ENCODE measurements around the gene PIGH. TPM values are rescaled to one million over a fixed set of nuclear protein-coding genes. Genes with fewer than 3 reads are reported as not detected.
"Not testable (repeated sequence)": the region's sequence is repeated elsewhere in the genome, so short reads cannot be mapped to it uniquely, and the experiment has no call there.

The PIGH gene, protein sequence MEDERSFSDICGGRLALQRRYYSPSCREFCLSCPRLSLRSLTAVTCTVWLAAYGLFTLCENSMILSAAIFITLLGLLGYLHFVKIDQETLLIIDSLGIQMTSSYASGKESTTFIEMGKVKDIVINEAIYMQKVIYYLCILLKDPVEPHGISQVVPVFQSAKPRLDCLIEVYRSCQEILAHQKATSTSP
- 8.9 and 14.5 TPM in 2 replicates for total RNA-seq
- 14.3 TPM for polyA plus RNA-seq (2012)

DNA sequence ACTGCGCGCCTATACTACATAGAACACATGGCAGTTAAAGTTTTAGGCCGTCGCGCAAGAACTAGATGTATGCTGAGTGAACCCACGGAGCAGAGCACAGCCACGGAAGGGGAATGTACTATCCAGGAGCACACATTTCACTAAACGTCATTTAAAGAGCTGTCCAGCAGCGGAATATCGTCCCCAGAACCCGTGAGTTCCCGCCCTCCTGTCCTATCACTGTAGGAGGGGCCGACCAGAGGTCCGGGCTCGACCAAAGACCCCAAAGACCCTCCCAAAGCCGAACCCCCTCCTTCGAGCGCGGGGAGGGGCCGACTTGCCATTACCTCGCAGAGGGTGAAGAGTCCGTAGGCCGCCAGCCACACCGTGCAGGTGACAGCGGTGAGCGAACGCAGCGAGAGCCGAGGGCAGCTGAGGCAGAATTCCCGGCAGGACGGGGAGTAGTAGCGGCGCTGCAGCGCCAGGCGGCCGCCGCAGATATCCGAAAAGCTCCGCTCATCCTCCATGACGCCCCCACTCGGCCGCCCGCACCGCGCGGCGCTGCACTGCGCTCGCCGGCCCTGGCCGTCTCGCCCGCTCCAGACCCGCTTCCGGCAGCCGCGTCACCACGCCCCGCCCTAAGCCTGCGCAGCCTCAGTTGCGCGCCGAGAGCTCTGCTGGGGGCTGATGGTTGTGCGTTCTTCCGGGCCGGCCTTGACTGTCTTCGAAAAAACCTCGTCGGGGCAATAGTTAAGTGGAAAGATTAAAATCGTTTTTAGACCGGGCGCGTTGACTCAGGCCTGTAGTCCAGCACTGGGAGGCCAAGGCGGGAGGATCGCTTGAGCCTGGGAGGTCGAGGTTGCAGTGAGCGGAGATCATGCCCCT is at the start of gene PIGH:
TSS of gene PIGH (minus strand) at position 571 of the 864 bp plus-strand sequence. CDS start at position 506, 65 bp downstream.
- DNase-seq (ENCODE audit: low read depth), result peak; percentile 87

DNA sequence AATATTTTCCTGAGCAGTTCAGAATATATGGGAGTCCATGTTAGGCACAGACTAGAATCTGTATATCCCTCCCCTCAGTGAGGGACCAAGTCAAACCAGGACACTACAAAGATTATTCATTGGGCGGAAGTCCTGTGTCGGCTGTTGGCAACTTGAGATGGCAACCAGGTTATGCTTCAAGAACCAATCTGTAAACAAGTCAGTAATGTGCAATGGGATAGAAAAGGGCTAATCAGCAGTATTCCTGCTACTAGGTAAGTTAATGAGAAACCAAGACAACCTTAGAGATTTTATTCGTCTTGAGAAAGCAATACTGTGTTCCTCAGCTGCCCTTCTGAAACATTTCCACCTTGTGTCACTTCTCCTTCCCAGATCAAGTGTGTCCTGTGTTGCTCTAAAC is 46.1 kb upstream of the PIGH start:
- DNase-seq (ENCODE audit: low read depth), result no peak

DNA sequence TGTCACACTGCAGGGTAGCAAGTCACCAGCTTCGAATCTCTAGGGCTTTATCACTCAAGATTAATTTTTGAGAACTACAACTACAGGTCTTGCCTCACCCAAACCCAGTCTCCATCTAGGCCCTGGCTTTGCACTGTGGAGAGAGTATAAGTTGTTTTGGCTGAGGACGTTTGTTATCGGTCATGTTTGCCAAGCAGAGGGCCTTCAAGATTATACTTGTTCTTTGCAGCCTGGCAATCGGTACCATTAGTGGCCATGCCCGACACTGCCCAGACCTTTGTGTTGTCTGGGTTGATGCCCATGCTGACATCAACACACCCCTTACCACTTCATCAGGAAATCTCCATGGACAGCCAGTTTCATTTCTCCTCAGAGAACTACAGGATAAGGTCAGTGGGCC is 45.3 kb upstream of the PIGH start:
- DNase-seq (ENCODE audit: low read depth), result no peak

DNA sequence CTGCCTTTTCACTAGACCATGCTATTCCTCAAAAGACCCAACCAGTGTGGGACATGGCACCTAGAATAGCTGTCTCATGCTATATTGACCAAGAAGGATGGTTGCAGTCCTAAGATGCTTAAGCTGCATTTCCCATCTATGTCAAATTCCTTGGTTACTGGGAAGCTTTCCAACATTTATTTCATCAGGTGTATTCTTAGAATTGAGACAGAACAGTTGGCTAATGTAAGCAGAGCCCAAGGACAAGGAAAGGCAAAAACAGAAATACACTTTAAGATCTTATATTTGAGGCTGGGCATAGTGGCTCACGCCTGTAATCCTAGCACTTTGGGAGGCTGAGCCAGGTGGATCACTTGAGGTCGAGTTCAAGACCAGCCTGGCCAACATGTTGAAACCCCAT is 44.4 kb upstream of the PIGH start:
- peak; percentile 42 for DNase-seq (ENCODE audit: low read depth)

DNA sequence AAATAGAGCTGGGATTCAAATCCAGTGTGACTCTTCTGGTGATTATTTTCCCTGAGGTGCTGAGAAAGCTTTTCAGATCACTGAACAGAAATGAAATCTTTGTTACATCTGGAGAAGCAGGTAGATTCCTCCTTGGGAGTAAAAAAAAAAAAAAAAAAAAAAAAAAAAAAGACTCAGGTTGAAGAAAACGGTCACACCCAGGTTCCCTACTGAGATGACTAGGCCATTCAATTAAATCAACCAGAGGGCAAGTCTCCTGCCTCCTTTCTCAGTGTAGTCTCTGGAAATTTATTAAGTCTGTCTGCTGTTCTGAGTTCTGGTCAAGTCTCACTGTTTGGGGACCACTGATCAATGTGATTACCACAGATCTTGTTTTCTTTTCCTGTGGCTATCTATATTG is 43.6 kb upstream of the PIGH start:
- no peak for DNase-seq (ENCODE audit: low read depth)

DNA sequence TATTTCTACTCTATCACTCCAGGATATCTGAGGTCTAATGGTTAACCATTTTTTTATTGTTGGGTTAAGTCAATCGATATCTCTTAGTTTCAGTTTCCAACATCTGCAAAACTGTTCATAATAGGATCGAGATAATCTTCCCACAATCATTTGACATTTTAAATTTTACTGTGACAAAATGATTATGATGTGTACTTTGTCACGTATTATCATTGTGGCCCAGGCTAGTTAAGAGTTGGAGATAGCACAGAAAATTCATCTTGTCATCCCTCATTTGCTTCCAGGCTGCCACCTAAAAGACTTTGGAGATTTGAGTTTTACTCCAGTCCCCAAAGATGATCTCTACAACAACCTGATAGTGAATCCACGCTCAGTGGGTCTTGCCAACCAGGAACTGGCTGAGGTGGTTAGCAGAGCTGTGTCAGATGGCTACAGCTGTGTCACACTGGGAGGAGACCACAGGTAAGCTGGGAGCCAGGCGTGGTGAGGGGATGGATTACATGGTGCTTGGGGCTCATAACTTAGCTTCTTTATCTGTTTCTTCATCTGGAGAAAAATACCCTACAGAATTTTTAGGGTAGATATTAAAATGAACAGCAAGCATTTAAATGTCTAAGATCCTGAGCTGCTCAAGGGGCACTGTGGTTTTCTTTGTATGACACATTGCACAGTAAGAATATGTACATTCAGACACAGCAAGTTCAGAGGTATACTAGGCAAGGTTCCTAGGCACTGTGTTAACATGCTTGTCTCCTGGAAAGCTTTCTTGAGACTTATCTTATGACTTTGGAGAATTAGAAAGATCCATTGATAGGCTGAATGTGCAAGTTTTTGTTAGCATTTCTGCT is 42.1 kb upstream of the PIGH start:
- DNase-seq (ENCODE audit: low read depth), result no peak

DNA sequence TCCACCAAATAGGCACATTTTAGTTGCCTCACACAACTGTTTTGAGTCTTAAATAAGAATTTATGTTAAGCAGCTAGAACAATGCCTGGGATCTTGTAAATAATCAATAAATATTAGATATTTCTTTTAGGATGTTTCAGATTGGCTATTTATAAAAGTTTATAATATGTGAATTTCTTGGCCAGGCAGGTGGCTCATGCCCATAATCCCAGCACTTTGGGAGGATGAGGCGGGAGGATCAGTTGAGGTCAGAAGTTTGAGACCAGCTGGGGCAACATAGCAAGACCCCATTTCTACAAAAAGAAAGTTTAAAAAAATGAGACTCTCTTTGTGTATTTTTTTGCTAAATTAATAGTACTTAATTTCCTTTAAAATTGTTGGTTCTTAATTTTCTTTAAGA is 41.4 kb upstream of the PIGH start:
- DNase-seq (ENCODE audit: low read depth), result no peak

DNA sequence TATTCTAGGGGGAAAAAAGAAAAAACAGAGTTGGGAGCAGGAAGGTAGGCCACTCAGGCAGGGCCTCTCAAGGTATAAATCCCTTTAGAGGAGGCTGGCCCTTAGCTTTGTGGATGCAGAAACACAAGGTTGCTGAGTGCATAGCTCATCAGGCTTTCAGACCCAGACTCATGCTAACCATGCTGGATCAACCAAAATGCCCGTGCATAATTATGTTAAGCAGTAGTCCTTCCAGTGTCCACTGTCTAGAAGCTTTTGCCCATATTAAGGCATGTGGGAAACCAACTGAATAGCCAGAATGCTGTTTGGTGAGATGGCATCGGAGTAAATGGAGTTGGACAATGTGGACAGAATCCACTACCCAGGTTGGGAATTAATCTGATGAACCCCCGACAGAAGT is 38.6 kb upstream of the PIGH start:
- DNase-seq (ENCODE audit: low read depth), result no peak

DNA sequence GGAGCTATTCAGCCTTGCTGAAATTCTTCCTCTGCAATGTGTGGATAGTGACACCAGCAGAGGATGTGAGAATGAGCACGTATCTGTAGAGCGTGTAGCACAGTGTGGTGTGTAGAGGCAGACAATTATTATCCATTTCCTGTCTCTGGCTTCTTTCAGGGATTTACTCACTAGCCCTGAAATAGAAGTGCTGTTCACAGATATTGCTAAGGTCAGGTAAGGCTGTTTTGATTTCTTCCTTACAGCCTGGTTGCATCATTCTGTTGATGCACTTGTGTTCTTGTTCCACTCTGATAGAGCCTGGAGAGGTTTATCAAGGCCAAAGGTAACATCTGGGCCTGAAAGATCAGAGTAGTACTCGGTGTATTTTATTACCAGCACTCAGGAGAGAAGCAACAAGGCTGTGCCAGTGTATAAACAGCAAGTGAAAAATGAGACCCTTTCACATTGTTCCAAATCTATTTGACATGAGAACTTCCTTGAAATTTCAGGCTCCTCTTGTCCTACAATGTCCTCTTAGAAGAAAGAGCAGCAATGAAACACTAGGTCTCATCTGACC is 36.4 kb upstream of the PIGH start:
- DNase-seq (ENCODE audit: low read depth), result no peak

DNA sequence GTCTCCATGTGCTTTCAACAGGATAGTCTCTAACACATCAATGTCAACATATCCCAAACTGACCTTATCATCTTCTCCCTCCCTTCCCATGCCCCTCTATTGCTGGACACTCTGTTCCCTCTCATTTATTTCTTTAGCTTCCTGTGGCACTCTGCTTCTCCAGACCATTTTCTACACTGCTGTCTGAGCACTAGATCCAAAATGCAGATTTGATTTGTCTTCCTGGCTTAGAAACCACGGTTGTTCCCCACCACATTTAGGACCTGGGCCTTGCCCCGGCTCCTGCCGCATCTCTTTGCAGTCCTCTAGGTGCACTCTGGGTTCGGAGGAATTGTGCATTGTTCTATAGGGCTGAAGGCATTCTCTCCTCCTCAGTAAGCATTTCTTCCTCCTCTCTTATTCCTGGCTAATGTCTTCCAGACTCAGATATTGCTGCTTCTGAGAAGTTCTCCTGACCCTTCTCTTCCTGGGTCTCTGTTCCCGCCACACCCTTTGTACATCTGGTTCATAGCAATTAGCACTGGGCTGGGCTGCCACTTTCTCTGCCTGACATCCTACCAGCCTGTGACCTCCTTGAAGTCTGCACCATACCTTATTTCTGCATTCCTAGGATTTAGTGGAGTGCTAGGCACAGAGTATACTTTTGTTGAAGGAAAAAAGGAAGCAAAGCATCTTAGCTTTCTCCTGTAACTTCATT is 33.5 kb upstream of the PIGH start:
- no peak for DNase-seq (ENCODE audit: low read depth)

DNA sequence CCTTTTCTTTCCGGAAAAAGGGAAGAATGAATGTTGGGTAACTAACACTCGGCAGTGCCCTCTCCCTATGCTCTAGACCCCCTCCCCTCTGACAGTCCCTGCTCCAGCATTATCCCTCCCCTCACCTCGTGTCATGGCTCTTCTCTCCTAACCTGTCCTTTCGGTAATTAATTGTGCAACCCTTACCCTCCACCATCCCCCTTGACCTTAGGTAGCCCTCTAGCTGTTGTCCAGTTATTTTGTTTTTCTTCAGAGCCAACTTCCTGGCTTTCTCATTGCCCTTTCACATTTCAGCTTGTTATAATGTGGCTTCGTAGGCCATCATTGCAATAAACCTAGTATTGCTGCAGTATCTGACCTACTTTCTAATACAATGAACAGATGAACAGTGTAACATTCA is 30.9 kb upstream of the PIGH start:
- no peak for DNase-seq (ENCODE audit: low read depth)

DNA sequence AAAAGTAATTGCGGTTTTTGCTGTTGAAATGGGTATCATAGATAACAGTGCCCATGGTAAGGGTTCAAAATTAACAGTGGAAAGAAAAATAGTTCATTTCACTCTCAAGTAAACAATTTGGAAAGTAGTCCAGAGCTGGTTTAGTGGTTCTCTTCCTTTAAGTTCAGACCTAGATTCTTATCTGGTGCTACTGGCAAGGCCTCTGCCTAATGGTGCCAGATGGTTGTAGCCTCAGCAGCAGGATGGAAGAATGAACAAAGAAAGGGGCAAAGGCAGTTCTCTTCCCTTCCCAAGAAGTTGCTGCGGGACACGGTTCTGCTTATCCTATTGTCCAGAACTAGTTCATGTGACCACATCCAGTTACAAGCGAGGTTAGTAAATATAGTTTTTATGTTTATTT is 30.1 kb upstream of the PIGH start:
- DNase-seq (ENCODE audit: low read depth), result no peak

DNA sequence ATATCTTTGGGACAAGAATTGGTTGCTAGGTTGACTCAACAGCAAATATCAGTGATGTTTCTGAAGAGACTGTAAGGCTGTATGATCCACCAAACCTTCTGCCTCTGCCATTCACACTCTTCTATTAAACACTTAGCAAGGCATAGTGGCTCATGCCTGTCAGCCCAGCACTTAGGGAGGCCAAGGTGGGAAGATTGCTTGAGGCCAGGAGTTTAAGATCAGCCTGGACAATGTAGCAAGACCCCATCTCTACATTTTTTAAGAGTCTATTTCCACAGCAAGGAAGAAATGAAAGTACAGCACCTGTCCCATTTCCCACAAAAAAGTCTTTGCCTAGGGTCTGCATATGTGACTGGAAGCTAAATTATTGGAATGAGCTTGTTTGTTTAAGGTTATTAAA is 27.5 kb upstream of the PIGH start:
- no peak for DNase-seq (ENCODE audit: low read depth)

DNA sequence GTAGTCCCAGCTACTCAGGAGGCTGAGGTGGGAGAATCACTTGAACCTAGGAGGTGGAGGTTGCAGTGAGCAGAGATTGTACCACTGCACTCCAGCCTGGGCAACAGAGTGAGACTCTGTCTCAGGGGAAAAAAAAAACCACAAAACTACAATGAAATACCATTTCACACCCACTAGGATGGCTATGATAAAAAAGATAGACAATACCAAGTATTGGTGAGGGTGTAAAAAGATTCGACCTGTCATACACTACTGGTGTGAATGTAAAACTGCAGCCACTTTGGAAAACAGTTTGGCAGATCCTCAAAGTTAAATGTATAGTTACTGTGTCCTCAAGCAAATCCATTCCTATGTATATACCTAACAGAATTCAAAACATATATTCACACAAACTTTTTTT is 26.1 kb upstream of the PIGH start:
- not testable (repeated sequence) for DNase-seq (ENCODE audit: low read depth)

DNA sequence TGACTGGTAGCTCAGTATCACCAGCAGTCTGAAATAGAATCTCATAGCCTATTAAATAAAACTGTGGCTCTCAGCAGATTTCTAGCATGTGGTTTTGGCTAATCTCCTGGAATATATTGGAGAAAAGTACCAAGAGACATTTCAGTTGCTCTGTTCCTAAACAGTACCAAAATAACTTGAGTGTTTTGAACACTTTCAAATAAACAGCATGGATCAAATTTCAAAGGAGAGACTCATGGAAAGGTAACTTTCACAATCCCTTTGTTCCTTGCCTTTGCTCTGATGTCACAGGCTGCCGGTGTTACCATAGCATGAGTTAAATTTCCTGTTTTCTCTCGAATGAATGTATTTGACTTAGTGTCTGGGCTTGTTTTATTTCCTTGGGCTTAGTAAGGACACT is 23.0 kb upstream of the PIGH start:
- DNase-seq (ENCODE audit: low read depth), result no peak

DNA sequence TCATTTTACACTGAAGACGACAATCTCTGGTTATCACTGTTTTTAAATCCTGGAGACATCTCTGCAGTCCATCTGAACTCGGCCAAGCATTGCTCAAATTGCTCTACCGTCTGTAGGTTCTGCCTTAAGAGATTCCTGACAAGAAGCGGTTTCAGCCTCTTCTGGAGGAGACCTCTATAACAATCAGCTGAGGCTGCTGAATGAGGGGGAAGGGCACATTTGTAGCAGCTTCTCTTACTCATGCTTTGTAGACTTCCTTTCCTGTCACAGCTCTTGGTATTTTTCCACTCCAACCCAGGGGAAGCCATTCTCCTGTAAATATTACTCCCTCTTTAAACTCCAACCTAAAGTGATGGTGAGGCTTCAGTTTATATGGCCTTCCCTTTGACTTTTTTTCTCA is 22.6 kb upstream of the PIGH start:
- peak; percentile 80 for DNase-seq (ENCODE audit: low read depth)

DNA sequence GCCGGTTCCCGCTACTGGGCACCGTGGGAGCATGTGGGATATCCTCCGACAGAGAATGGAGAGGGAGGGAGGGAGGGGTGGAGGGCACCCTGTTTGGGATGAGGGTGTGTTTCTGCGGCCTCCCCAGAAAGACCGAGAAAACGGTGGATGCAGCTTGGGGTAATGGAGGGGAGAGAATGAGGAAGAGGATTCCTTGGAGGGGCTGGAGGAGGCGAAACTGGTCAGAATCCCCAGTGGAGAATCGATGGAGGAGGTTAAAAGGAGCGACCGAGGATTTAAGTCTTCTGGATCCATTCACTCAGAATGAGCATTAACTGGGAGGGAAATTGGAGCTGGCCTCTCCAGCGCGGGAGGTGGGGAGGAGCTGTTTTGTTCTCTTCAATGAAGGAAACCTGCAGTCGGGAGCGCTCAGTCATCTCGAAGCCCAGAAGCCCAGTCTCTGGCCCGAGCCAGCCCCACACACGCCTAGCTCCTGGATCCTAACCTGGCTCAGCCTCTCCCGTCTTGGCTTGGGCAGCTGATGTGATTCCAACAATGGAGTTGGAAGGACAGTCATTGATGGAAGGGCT is 20.2 kb upstream of the PIGH start:
- peak; percentile 10 for DNase-seq (ENCODE audit: low read depth)

DNA sequence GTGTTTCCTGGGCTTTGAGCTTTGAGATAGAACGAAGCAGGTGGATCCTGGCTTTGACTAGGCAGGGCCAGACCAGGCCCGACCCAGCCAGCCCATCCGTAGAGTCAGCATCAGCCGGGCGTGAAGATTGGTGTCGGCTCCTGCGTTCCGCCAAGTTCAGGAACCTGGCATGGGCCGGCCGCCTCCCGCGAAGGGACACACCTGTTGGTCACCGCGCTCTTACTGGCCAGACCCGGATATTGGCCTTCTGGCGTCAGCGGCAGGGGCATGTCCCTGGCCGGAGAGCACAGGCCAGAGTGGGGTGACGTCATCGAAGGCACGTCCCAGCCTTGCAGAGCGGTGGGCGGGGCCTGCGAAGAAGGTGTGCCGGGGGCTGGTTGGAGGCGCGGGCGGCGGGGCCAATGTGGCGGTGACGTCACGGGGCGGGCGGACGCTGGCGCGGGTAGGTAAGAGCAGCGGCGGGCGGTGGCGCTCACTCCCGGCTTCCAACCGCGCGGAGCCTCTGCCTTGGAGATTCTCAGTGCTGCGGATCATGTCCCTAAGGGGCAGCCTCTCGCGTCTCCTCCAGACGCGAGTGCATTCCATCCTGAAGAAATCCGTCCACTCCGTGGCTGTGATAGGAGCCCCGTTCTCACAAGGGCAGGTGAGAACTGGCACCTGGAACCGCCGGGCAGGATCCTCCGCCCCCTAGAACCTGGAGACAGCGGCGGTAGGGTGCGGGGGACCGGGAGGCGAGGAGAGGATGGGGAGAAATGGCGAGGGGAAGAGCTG is 19.6 kb upstream of the PIGH start, which contains the start of gene ARG2:
TSS of gene ARG2 (plus strand) at position 475 of the 771 bp plus-strand sequence. CDS start at position 533, 58 bp downstream.
- DNase-seq (ENCODE audit: low read depth), result peak; percentile 90

DNA sequence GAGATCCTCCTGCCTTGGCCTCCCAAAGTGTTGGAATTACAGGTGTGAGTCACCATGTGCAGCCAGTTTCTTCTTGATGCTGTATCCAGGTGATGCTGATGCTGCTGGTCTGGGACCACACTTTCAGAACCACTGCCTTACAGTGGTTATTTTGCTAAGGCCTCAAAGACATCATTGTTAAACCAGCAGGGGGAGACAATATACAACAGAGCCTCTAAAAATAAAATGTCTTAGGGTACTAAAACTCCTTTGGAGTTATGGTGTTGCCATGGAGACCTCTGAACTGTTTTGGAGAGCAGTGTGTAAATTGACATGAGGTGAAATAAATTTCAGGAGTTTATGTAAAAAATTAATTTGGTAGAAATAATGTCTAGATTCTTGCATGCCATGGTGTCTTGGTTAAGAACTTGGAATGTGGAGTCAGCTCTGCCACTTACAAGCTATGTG is 18.6 kb upstream of the PIGH start:
- peak; percentile 81 for DNase-seq (ENCODE audit: low read depth)

DNA sequence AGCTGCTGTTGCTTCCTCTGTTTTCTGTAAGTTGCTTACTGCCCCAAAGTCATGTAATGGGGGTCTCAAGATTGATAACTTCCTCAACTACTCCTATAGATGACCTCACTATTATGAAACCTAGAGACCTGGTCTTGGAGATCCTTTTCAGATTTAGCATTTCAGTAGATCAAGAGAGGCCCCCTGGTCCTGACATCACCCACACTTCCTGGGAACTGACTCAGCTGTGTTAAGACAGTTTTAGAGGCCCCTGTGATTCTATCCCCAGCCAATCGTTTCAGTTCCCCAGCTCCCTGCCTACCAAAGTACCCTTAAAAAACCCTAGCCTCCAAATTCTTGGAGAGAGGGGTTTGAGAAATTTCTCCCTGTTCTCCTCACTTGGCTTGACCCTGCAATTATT is 10.4 kb upstream of the PIGH start:
- no peak for DNase-seq (ENCODE audit: low read depth)
